OCI-LY1 (cell line): ENCODE data around the gene MID1.

Source experiments
- EZH2 ChIP-seq: fragments of 200-600 bp; sonication (generic), shearing (Covaris generic); IDR thresholded peaks from 2 replicates; pipeline ENCODE4 v1.8.0; 2017; ENCODE audit warnings: borderline replicate concordance, mixed run types, mild to moderate bottlenecking, antibody characterized with exemption, low read length, moderate library complexity, mixed read lengths
- TF ChIP-seq, protein P1 (sequence below): fragments of 200-600 bp; sonication (generic), shearing (Covaris generic); IDR thresholded peaks from 2 replicates; pipeline ENCODE4 v1.5.1; 2017; ENCODE audit warnings: mild to moderate bottlenecking, antibody characterized with exemption, low read length, moderate library complexity, mixed read lengths

DNA sequence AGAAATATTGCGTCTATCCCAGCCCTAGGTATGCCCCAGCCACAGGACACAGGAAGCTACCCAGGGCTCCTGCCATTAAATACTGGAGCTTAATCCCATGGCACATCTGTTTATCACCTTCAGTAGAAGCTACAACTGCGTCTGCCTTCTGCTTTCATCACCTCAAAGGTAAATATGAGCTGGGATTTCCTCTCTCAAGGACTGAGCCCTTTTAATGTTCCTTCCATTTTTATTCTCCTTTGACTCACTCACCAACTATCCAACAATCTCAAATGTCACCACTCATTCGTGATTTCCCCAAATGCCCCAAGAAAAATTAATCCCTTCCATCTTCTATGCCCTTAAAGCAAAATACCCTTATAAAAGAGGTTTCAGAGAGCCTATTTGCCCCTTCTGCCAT lies 1.8 kb upstream of the MID1 start:
- TF ChIP-seq, protein P1, sequence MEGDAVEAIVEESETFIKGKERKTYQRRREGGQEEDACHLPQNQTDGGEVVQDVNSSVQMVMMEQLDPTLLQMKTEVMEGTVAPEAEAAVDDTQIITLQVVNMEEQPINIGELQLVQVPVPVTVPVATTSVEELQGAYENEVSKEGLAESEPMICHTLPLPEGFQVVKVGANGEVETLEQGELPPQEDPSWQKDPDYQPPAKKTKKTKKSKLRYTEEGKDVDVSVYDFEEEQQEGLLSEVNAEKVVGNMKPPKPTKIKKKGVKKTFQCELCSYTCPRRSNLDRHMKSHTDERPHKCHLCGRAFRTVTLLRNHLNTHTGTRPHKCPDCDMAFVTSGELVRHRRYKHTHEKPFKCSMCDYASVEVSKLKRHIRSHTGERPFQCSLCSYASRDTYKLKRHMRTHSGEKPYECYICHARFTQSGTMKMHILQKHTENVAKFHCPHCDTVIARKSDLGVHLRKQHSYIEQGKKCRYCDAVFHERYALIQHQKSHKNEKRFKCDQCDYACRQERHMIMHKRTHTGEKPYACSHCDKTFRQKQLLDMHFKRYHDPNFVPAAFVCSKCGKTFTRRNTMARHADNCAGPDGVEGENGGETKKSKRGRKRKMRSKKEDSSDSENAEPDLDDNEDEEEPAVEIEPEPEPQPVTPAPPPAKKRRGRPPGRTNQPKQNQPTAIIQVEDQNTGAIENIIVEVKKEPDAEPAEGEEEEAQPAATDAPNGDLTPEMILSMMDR = no peak
- TF ChIP-seq EZH2 = no peak
